Smooth muscle cell (in vitro differentiated cells): ENCODE data around the gene RAC2. TPM values are rescaled to one million over a fixed set of nuclear protein-coding genes. Genes with fewer than 3 reads are reported as not detected.
"Not testable (repeated sequence)": the region's sequence is repeated elsewhere in the genome, so short reads cannot be mapped to it uniquely, and the experiment has no call there.

Experiments
- DNase-seq: peaks from one replicate; lab custom pipeline; 2025; ENCODE audit not compliant: unreplicated experiment; lab: John Stamatoyannopoulos, UW
- H2AFZ ChIP-seq: fragments of 200-600 bp; sonication (generic); 2 replicates; pipeline ENCODE4 v1.6.0; 2016; ENCODE audit warnings: antibody characterized with exemption, low read depth, mild to moderate bottlenecking
- H3F3A ChIP-seq: fragments of 200-600 bp; sonication (generic); 2 replicates; pipeline ENCODE4 v1.6.0; 2017; ENCODE audit warnings: antibody characterized with exemption, low read depth
- H3K27ac ChIP-seq: fragments of 200-600 bp; sonication (generic); 2 replicates; pipeline ENCODE4 v1.5.1; 2016; ENCODE audit warnings: low read depth, mild to moderate bottlenecking
- H3K27me3 ChIP-seq: fragments of 200-600 bp; sonication (generic); 2 replicates; pipeline ENCODE4 v1.6.1; 2016; ENCODE audit warnings: low read depth, mild to moderate bottlenecking
- H3K36me3 ChIP-seq: fragments of 200-600 bp; sonication (generic); 2 replicates; pipeline ENCODE4 v1.5.1; 2016; ENCODE audit warnings: low read depth
- H3K4me1 ChIP-seq: fragments of 200-600 bp; sonication (generic); 2 replicates; pipeline ENCODE4 v1.5.1; 2016; ENCODE audit warnings: low read depth
- H3K4me2 ChIP-seq: fragments of 200-600 bp; sonication (generic); 2 replicates; pipeline ENCODE4 v1.6.0; 2016; ENCODE audit warnings: mild to moderate bottlenecking
- H3K4me3 ChIP-seq: fragments of 200-600 bp; sonication (generic); 2 replicates; pipeline ENCODE4 v1.5.1; 2016; ENCODE audit warnings: mild to moderate bottlenecking
- H3K79me2 ChIP-seq: fragments of 200-600 bp; sonication (generic); 2 replicates; pipeline ENCODE4 v1.6.0; 2016; ENCODE audit warnings: low read depth, mild to moderate bottlenecking
- H3K9ac ChIP-seq: fragments of 200-600 bp; sonication (generic); 2 replicates; pipeline ENCODE4 v1.6.0; 2016; ENCODE audit warnings: low read depth
- H3K9me3 ChIP-seq: fragments of 200-600 bp; sonication (generic); replicated peaks from 2 replicates; pipeline ENCODE4 v1.5.1; 2016; ENCODE audit warnings: low read depth
- H4K20me1 ChIP-seq: fragments of 200-600 bp; sonication (generic); 2 replicates; pipeline ENCODE4 v1.6.0; 2016; ENCODE audit warnings: low read depth
- WGBS: methylation state at CpG from one replicate; pipeline ENCODE4 v1.1.7; 2016; ENCODE audit warnings: low lambda C conversion rate; 5-methylcytosine and 5-hydroxymethylcytosine counted together
- polyA plus RNA-seq: library from polyadenylated mRNA; unstranded; fragments of >200 nt; fragmentation: Nextera tagmentation; extraction: Ambion mirVana; gene quantifications from 2 replicates; pipeline ENCODE4 v1.2.1, GENCODE V29; 2016
- total RNA-seq: library from RNA; depleted of rRNA; stranded (reverse); fragments of >200 nt; gene quantifications from 2 replicates; pipeline ENCODE4 v1.2.3, GENCODE V29; 2014
- TF ChIP-seq, protein P1 (sequence below): fragments of 200-600 bp; sonication (generic); IDR thresholded peaks from 2 replicates; pipeline ENCODE4 v1.5.1; 2017; ENCODE audit warnings: borderline replicate concordance, mild to moderate bottlenecking, antibody characterized with exemption; ENCODE audit not compliant: insufficient read depth, poor library complexity, severe bottlenecking

The RAC2 gene
- total and polyA plus RNA-seq, 2 experiments from 2014 or later = 3.6 to 4.0 TPM

DNA sequence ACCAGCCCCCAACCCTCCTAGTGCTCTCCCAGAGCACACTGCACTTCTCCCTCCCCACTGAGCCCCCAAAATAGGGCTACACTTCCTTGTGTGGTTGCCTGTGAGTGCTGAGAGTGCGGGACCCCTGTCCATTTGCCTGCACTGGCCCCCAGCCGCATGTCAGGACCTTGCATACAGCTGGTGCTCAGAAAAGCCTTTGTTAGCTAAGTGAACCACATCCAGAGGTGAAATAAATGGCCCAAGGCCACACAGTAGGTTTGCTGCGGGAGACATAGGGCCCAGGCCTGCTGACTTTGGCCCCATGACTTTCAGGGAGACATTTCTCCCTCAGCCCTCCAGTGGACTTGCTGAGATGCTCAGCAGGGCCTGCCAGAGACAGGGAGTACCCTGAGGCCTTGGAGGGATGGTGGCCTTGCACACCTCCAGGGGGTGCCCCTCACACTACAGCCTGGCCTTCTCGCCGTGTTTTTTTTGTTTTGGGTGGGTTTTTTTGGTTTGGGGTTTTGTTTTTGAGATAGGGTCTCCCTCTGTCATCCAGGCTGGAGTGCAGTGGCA is 42.0 kb downstream of the RAC2 start:
- no peaks in the 10 kb centered on the region for H4K20me1 ChIP-seq
- peaks cover 10% of the 10 kb centered on the region for H3F3A ChIP-seq
- no peak overlapping the region for H3K4me3 ChIP-seq
- no peaks in the 10 kb centered on the region for H3K36me3 ChIP-seq
- no peaks in the 10 kb centered on the region for H3K9me3 ChIP-seq
- H3K4me2 ChIP-seq = no peak overlapping the region
- WGBS = 92% methylated on average over 3 of the region's 5 CpGs
- DNase-seq = no peak
- H3K27me3 ChIP-seq = no peaks in the 10 kb centered on the region
- H3K27ac ChIP-seq = no peak overlapping the region
- H3K9ac ChIP-seq = no peak overlapping the region
- H3K4me1 ChIP-seq = peaks cover 2% of the 10 kb centered on the region
- no peak overlapping the region for H2AFZ ChIP-seq
- H3K79me2 ChIP-seq = no peaks in the 10 kb centered on the region
- TF ChIP-seq, protein P1, sequence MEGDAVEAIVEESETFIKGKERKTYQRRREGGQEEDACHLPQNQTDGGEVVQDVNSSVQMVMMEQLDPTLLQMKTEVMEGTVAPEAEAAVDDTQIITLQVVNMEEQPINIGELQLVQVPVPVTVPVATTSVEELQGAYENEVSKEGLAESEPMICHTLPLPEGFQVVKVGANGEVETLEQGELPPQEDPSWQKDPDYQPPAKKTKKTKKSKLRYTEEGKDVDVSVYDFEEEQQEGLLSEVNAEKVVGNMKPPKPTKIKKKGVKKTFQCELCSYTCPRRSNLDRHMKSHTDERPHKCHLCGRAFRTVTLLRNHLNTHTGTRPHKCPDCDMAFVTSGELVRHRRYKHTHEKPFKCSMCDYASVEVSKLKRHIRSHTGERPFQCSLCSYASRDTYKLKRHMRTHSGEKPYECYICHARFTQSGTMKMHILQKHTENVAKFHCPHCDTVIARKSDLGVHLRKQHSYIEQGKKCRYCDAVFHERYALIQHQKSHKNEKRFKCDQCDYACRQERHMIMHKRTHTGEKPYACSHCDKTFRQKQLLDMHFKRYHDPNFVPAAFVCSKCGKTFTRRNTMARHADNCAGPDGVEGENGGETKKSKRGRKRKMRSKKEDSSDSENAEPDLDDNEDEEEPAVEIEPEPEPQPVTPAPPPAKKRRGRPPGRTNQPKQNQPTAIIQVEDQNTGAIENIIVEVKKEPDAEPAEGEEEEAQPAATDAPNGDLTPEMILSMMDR = no peak

DNA sequence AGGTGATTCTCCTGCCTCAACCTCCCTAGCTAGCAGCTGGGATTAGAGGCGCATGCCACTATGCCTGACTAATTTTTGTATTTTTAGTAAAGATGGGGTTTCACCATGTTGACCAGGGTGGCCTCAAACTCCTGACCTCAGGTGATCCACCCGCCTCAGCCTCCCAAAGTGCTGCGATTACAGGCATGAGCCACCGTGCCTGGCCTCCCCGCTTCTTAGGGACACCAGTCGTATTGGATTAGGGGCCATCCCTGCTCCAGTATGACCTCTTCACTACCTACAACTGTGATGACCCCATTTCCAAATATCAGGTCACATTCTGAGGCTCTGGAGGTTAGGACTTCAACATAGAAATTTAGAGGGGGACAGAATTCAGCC is 42.6 kb downstream of the RAC2 start:
- not testable (repeated sequence) for H3K27ac ChIP-seq, H4K20me1 ChIP-seq, H2AFZ ChIP-seq, H3K4me1 ChIP-seq, DNase-seq, H3K4me3 ChIP-seq, H3K36me3 ChIP-seq, H3K9me3 ChIP-seq, H3K9ac ChIP-seq, H3K79me2 ChIP-seq, H3K27me3 ChIP-seq, H3K4me2 ChIP-seq
- peaks cover 10% of the 10 kb centered on the region for H3F3A ChIP-seq
- WGBS = 94% methylated on average over 6 of the region's 6 CpGs

DNA sequence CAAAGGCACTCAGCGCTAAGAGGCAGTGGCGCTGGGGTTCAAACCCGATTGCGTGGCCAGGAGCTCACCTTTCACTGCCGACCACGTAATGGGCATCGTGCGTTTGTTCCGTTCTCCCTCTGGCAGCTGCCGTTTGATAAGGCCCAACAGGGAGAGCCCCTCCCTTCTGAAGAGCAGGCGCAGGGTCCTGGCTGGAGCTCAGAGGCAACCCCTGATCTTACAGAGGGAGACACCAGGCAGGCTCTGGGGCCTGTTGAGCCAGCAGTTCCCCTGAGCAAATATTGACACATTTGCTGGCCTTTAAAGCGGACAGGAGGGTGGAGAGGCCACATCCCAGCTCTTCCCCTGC is 44.3 kb downstream of the RAC2 start:
- Histone ChIP-seq H3K27me3 (no peaks in the 10 kb centered on the region), H3K79me2 (no peaks in the 10 kb centered on the region), H3K4me2 (peak overlapping the region; percentile 76), H3K9me3 (no peaks in the 10 kb centered on the region), H3F3A (peaks cover 14% of the 10 kb centered on the region), H3K36me3 (no peaks in the 10 kb centered on the region), H3K9ac (no peak overlapping the region), H3K4me1 (peaks cover 11% of the 10 kb centered on the region), H3K27ac (no peak overlapping the region), H2AFZ (peak overlapping the region; percentile 92), H4K20me1 (no peaks in the 10 kb centered on the region), H3K4me3 (peak overlapping the region; percentile 26)
- TF ChIP-seq, protein P1 = no peak
- DNase-seq = no peak
- 32% methylated on average over 12 of the region's 12 CpGs for WGBS

DNA sequence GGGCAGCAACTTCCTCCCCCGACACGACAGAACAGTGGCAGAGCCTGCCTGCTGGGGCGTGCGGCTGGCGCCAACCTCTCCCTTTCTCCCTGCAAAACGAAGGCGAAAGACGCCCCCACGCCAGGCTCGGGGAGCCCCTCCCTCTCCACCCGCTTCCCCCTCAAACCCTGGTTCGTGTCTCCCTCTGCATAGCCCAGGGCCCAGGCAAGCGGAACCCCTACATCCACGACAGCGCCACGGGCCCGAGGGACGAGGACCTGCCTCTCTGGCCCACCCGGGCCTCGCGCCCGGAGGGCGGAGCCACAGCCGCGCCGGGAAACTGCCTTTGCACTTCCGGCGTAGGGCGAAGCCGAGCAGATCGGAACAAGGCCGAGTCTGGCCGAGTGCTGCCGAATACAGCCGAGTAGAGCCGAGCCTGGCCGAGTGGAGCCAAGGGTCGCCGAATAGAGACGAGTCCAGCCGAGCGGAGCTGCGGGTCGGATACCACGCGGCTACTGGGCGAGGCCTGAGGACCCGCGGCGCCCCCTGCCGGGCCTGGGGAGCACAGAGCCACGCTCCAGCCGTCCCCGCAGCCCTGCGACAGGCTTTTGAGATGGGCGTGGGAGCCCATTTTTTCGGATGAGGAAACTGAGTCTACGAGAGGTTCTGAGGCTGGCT is 44.8 kb downstream of the RAC2 start:
- peak overlapping the region; percentile 60 for H3K4me3 ChIP-seq
- H4K20me1 ChIP-seq = no peaks in the 10 kb centered on the region
- WGBS = under 1% methylated on average over 52 of the region's 58 CpGs
- DNase-seq = peak; percentile 93
- H3K9ac ChIP-seq = peak overlapping the region; percentile 62
- peak overlapping the region; percentile 91 for H3K4me2 ChIP-seq
- no peaks in the 10 kb centered on the region for H3K36me3 ChIP-seq
- H3K27ac ChIP-seq = peak overlapping the region; percentile 75
- TF ChIP-seq, protein P1 = peak; percentile 82
- peaks cover 11% of the 10 kb centered on the region for H3K4me1 ChIP-seq
- no peaks in the 10 kb centered on the region for H3K79me2 ChIP-seq
- no peaks in the 10 kb centered on the region for H3K27me3 ChIP-seq
- peaks cover 14% of the 10 kb centered on the region for H3F3A ChIP-seq
- peak overlapping the region; percentile 92 for H2AFZ ChIP-seq
- no peaks in the 10 kb centered on the region for H3K9me3 ChIP-seq
